H1 (cell line): ENCODE results near the gene RAET1G.

Source experiments
- CHD2 ChIP-seq: IDR thresholded peaks from 2 replicates; pipeline ENCODE4 v1.6.1; 2012; ENCODE audit warnings: low read length, improper control_type of control experiment
- CTCF ChIP-seq, 3 experiments: IDR thresholded peaks; 1 replicate in 2 of 3; 2 replicates in 1 of 3; pipeline versions ENCODE4 v1.5.1 to v1.6.1; 2011; ENCODE audit warnings: low read length in 3 of 3, mild to moderate bottlenecking in 3 of 3, inconsistent platforms in 2 of 3, low read depth in 1 of 3, moderate library complexity in 1 of 3; ENCODE audit not compliant: insufficient read depth in 1 of 3; ENCODE audit errors: control extremely low read depth in 1 of 3
- EZH2 ChIP-seq: fragments of 200-600 bp; sonication (generic); IDR thresholded peaks from 2 replicates; pipeline ENCODE4 v1.7.1; 2012; ENCODE audit warnings: low read depth, mild to moderate bottlenecking, moderate library complexity, low read length, inconsistent platforms; ENCODE audit not compliant: severe bottlenecking
- KDM1A ChIP-seq: fragments of 200-600, 300-600 bp; sonication (generic); IDR thresholded peaks from 2 replicates; pipeline ENCODE4 v1.7.1; 2016; ENCODE audit warnings: mild to moderate bottlenecking, low read length, borderline replicate concordance
- NANOG ChIP-seq: IDR thresholded peaks from 2 replicates; pipeline ENCODE4 v1.6.1; 2011; ENCODE audit warnings: low read length, low read depth, mild to moderate bottlenecking, inconsistent platforms; ENCODE audit not compliant: insufficient read depth, poor library complexity, severe bottlenecking
- SP1 ChIP-seq: IDR thresholded peaks from 2 replicates; pipeline ENCODE4 v1.6.1; 2011; ENCODE audit warnings: low read depth, low read length

- TF ChIP-seq EZH2 (no peak), SP1 (no peak), KDM1A (no peak), CTCF (IDR thresholded peaks at IDR 0.05; ENCODE audit: control extremely low read depth in 1 of 3, insufficient read depth in 1 of 3, low read depth in 1 of 3, low read length in 3 of 3) (no peak), CHD2 (no peak), NANOG (no peak)
These were observed 9.2 kb downstream of the RAET1G start for GRCh38 chr6:149913540-149914240.
